ENCODE results near the gene CDC25C.

CDC25C gene

GRCh38 chr5:138241688-138242571 lies 89.7 kb downstream of the CDC25C start:
- no peak for DNase-seq
- Mint-ChIP-seq H3K9me3 (no peaks in the 10 kb centered on the region), H3K27me3 (peaks cover 34 to 50% of the 10 kb centered on the region in 2 donors), H3K4me1 (peaks cover 20 to 25% of the 10 kb centered on the region in 2 donors), H3K4me3 (peak overlapping the region; percentile 52 to 57), H3K36me3 (no peaks in the 10 kb centered on the region), H3K27ac (no peak overlapping the region)
- peak; percentile 19 to 23 for ATAC-seq (replicated peaks)

DNA sequence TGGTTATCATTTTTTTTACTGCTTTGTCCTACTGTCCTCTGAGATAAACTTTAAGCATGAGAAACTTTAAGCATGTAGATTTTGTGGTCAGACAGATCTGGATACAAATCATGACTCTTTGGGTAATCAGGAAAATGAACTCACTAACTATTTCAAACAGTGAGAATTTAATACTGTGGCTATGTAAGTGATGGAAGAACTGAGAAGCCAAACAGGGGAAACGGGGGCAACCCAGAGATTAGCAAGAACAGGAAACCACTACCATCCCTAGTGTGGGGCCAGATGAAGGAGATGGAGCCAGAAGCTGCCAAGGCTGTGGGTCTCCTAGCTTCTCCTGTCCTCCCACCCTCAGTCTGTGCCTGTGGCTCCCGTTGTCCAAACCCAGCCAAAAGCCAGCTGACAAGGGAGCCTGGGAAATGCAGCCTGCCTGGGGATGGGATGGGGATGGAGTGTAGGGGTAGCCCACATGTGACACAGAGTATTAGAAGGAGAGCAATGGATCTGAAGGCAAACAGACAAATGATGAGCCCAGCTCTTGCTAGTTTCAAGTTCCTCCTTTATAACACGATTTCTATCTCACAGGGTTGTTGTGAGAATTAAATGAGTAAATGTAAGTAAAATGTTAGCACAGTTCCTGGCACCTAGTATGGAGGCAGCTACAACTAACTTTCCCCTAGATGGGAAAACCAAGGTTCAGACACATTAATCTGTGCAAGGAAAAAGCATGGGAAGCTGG lies 90.8 kb downstream of the CDC25C start:
- DNase-seq (peak; percentile 16), ATAC-seq (replicated peaks) (peak; percentile 76 to 78)
- H3K27ac Mint-ChIP-seq: peak overlapping the region; percentile 65
- no peaks in the 10 kb centered on the region for H3K9me3 Mint-ChIP-seq
- no peaks in the 10 kb centered on the region for H3K36me3 Mint-ChIP-seq
- H3K4me1 Mint-ChIP-seq: peaks cover 20 to 25% of the 10 kb centered on the region in 2 donors
- H3K4me3 Mint-ChIP-seq: peak overlapping the region; percentile 52 to 57
- H3K27me3 Mint-ChIP-seq: peaks cover 30 to 50% of the 10 kb centered on the region in 2 donors

GRCh38 chr5:138238034-138238433 lies 93.6 kb downstream of the CDC25C start:
- peaks cover 21 to 36% of the 10 kb centered on the region in 2 donors for H3K27me3 Mint-ChIP-seq

More at GRCh38 chr5:138238034-138238433, 93.6 kb downstream of the CDC25C start:
- no peaks in the 10 kb centered on the region for H3K36me3 Mint-ChIP-seq
- DNase-seq (no peak), ATAC-seq (replicated peaks) (no peak)
- H3K4me1 Mint-ChIP-seq: peaks cover 20 to 25% of the 10 kb centered on the region in 2 donors
- H3K4me3 Mint-ChIP-seq: no peak overlapping the region
- no peak overlapping the region for H3K27ac Mint-ChIP-seq
- no peaks in the 10 kb centered on the region for H3K9me3 Mint-ChIP-seq
